ENCODE measurements around the gene LRMDA.
A peak's percentile ranks its signal among the peaks of the same experiment; 100 is the strongest.

LRMDA gene

DNA sequence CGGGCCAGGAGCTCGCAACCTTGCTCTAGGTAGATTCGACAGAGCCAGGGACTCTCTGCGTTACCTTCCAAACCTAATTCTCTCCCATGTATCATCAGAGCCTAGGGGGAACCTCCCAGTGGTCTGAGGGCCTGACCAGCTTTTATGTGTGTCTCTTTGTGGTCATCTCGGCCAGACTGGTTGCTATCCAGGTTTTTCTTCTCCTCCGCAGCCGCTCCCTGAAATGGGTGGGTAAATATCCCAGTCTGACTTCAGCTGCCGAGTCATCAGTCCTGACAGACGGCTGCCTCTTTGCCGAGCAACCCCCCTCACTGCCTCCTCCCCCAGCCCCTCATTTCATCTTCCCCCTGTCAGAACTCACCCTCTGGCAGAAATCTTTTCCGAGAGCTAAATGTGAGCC, 578.1 kb downstream of the LRMDA start:
- Histone ChIP-seq H3K36me3 (ENCODE audit: insufficient read depth, low read depth, low read length) (no peaks in the 10 kb centered on the region), H3K9me3 (ENCODE audit: insufficient read depth, low read depth, low read length) (no peaks in the 10 kb centered on the region), H3K27ac (ENCODE audit: low read length) (no peak overlapping the region), H3K9ac (ENCODE audit: low read depth, low read length) (peak overlapping the region; percentile 32; the same call in 1 of the 2 replicates), H3K4me3 (ENCODE audit: low read length) (no peak overlapping the region), H3K4me1 (ENCODE audit: insufficient read depth, low read length) (peaks cover 6% of the 10 kb centered on the region; the same call in 1 of the 2 replicates), H3K27me3 (ENCODE audit: insufficient read depth, low read length) (no peaks in the 10 kb centered on the region)

DNA sequence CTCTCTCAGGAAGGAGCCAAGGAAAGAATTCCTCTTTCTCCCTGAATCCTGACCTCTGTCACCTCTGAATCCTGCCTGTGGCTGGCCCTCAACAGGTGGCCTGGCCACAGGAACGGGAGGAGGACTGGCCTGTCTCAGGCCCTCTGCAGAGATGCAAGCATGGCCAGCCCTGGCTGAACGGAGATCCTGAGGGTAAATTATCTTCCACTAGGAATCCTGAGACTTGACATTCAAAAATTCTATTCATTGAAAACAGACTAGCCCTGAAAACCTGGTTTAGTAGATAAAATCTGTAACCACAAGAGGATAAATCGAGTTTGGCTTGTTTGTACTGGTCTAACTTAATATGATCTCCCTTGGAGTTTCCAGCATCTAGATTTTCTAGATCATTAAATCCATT, 579.3 kb downstream of the LRMDA start:
- Histone ChIP-seq H3K4me1 (ENCODE audit: insufficient read depth, low read length) (peaks cover 6% of the 10 kb centered on the region; the same call in 1 of the 2 replicates), H3K27ac (ENCODE audit: low read length) (no peak overlapping the region), H3K9ac (ENCODE audit: low read depth, low read length) (no peak overlapping the region), H3K4me3 (ENCODE audit: low read length) (no peak overlapping the region), H3K36me3 (ENCODE audit: insufficient read depth, low read depth, low read length) (no peaks in the 10 kb centered on the region), H3K27me3 (ENCODE audit: insufficient read depth, low read length) (no peaks in the 10 kb centered on the region), H3K9me3 (ENCODE audit: insufficient read depth, low read depth, low read length) (no peaks in the 10 kb centered on the region)

DNA sequence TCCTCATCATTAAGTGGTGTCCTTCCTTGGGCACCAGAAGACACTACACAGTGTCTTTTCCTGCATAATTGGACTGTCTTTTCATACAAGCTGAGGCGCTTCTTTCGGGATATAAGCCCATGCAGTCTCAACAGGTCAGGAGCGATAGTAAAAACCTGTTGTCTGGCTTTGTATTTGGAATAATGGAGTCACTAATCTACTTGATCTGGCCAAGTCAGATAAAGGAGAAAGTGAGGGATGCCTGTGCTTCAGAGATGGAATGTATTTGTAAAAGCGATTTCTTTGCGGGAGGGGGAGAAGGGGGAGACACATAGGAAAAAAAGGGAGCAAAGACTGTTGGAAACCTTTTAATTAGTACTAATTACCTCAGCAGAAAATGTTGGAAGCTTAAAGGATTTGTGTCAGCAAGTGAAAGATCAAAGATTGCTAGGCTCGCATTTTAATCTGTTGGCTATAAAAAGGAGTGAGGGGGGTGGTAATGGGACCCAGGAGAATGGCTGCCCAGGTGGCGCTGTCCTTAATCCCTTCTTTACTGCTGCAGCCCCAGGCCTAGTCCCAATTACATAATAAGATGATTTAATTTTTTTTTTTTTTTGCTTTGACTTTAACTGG, 581.4 kb downstream of the LRMDA start:
- Histone ChIP-seq H3K27me3 (ENCODE audit: insufficient read depth, low read length) (no peaks in the 10 kb centered on the region), H3K4me1 (ENCODE audit: insufficient read depth, low read length) (peaks cover 6% of the 10 kb centered on the region; the same call in 1 of the 2 replicates)

DNA sequence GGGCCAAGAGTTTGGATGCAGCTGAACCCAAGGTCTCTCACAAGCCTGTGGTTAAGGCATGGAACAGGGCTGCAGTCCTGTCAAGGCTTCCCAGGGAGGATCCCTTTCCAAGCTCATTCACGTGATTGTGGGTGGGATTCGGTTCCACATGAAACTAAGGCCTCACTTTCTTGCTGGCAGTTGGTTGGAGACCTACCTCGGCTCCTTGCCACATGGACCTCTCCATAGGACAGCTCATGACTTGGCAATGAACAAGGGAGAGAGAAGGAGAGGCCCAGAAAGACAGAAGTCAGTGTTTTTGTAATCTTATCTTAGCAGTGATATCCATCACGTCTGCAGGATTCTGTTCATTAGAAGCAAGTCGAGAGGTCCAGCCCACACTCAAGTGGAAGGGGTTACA, 583.8 kb downstream of the LRMDA start:
- Histone ChIP-seq H3K27ac (ENCODE audit: low read length) (no peak overlapping the region), H3K27me3 (ENCODE audit: insufficient read depth, low read length) (no peaks in the 10 kb centered on the region), H3K36me3 (ENCODE audit: insufficient read depth, low read depth, low read length) (no peaks in the 10 kb centered on the region), H3K9me3 (ENCODE audit: insufficient read depth, low read depth, low read length) (no peaks in the 10 kb centered on the region), H3K9ac (ENCODE audit: low read depth, low read length) (no peak overlapping the region), H3K4me1 (ENCODE audit: insufficient read depth, low read length) (peaks cover 2% of the 10 kb centered on the region; the same call in 1 of the 2 replicates), H3K4me3 (ENCODE audit: low read length) (no peak overlapping the region)

More for the DNA sequence above, 581.4 kb downstream of the LRMDA start:
- no peak overlapping the region for H3K4me3 ChIP-seq (ENCODE audit: low read length)
- H3K36me3 ChIP-seq (ENCODE audit: insufficient read depth, low read depth, low read length), result no peaks in the 10 kb centered on the region
- H3K27ac ChIP-seq (ENCODE audit: low read length), result no peak overlapping the region
- H3K9me3 ChIP-seq (ENCODE audit: insufficient read depth, low read depth, low read length), result no peaks in the 10 kb centered on the region
- H3K9ac ChIP-seq (ENCODE audit: low read depth, low read length), result no peak overlapping the region

DNA sequence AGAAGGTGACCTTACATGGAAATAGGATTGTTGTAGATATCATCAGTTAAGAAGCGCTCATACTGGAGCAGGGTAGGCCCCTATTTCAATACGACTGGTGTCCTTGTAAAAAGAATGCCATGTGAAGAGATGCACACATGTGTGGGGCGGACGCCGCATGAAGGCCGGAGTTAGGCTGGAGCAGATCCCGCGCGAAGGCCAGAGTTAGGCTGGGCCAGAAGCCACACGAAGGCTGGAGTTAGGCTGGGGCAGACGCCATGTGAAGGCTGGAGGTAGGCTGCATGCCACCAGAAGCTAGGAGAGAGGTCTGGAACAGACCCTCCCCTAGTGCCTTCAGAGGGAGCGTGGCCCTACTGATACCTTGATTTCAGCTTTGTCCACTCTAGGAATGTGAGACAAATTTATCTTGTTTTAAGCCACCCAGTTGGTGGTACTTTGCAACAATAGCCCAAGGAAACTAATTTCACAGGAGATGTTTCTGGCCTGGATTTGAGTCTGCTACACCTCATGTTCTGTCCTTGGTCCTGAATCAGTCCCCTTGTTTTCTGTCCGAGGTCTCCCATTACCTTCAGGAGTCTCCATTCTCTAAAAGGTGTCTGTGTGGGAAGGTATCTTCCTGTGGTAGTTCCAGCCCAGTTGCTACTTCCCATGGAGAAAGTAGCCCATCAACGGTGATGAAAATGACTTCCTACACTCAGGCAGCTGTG, 585.8 kb downstream of the LRMDA start:
- Histone ChIP-seq H3K9me3 (ENCODE audit: insufficient read depth, low read depth, low read length) (no peaks in the 10 kb centered on the region), H3K4me3 (ENCODE audit: low read length) (no peak overlapping the region), H3K27me3 (ENCODE audit: insufficient read depth, low read length) (no peaks in the 10 kb centered on the region), H3K27ac (ENCODE audit: low read length) (no peak overlapping the region), H3K9ac (ENCODE audit: low read depth, low read length) (no peak overlapping the region), H3K36me3 (ENCODE audit: insufficient read depth, low read depth, low read length) (no peaks in the 10 kb centered on the region), H3K4me1 (ENCODE audit: insufficient read depth, low read length) (peaks cover 2% of the 10 kb centered on the region; the same call in 1 of the 2 replicates)

DNA sequence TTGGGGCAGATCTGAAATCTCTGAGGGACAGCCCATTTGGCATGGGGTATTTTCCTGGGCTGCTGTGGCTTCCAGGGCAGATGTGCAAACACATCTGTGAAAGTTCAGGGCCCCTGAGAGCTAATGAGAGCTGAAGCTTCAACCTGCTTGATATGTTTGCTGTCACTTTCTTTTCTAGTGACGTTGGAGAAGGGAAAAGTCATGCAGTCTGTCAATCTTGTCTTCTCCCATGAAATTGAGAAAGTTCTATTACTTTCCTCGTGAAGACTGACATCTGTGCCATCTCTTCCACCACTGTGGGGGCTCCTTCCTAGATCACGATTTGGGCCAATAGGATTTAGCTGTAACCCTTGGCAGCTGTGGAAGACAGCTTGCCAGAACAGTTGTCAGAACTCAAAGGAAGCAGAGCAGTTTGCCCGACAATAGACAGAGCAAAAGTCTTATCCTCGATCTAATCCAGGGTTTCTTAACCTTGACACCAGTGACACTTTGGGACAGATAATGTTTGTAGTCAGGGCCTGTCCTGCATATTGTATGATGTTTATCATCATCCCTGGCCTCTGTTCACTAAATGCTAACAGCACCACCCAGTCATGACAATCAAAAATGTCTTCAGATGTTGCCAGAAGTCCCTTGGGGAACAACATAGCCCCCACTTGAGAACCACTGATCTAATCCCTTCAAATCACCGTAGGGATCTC, 586.5 kb downstream of the LRMDA start:
- no peak overlapping the region for H3K9ac ChIP-seq (ENCODE audit: low read depth, low read length)
- H3K27me3 ChIP-seq (ENCODE audit: insufficient read depth, low read length), result no peaks in the 10 kb centered on the region
- no peak overlapping the region for H3K27ac ChIP-seq (ENCODE audit: low read length)
- H3K36me3 ChIP-seq (ENCODE audit: insufficient read depth, low read depth, low read length), result no peaks in the 10 kb centered on the region
- peaks cover 2% of the 10 kb centered on the region; the same call in 1 of the 2 replicates for H3K4me1 ChIP-seq (ENCODE audit: insufficient read depth, low read length)
- no peaks in the 10 kb centered on the region for H3K9me3 ChIP-seq (ENCODE audit: insufficient read depth, low read depth, low read length)
- no peak overlapping the region for H3K4me3 ChIP-seq (ENCODE audit: low read length)

DNA sequence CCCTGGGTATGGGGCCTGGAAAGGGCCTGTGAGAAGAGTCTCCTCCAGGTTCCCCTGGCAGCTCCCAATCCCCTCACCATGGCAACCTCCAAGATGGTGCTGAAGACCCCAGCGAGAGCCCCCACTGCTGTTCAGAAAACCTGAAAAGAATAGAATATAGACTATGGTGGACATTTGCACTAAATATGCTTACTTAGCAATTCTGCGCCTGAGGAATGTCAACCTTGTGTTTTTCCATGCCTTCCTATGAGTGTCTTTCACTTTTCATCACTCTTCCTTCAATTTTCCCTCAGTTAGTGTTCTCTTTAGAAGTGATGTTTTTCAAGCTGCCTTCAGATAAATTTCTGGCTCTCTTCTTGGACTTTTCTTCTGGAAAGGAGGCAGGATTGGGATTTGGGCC, 589.2 kb downstream of the LRMDA start:
- Histone ChIP-seq H3K27me3 (ENCODE audit: insufficient read depth, low read length) (no peaks in the 10 kb centered on the region), H3K9me3 (ENCODE audit: insufficient read depth, low read depth, low read length) (no peaks in the 10 kb centered on the region), H3K4me3 (ENCODE audit: low read length) (no peak overlapping the region), H3K4me1 (ENCODE audit: insufficient read depth, low read length) (no peaks in the 10 kb centered on the region), H3K36me3 (ENCODE audit: insufficient read depth, low read depth, low read length) (no peaks in the 10 kb centered on the region), H3K27ac (ENCODE audit: low read length) (no peak overlapping the region), H3K9ac (ENCODE audit: low read depth, low read length) (no peak overlapping the region)

DNA sequence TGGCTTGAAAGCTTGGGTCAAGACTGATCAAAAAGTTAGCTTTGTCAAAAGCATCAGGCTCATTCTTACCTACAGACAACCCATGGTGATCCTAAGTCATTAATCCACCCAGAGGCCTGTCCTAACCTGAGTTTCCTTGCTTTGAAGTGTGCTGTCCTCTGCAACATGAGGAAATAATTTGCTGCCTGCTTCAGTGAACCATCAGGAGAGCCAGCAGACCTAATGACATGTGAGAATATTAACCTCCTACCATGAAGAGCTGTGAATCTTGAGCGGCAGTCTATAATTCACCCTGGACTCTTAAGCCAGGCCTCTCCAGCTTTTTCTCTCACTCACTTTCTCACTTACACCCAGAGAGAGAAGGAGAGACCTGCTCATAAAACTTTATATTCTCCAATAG, 590.0 kb downstream of the LRMDA start:
- Histone ChIP-seq H3K4me3 (ENCODE audit: low read length) (no peak overlapping the region), H3K36me3 (ENCODE audit: insufficient read depth, low read depth, low read length) (no peaks in the 10 kb centered on the region), H3K27ac (ENCODE audit: low read length) (no peak overlapping the region), H3K9ac (ENCODE audit: low read depth, low read length) (no peak overlapping the region), H3K27me3 (ENCODE audit: insufficient read depth, low read length) (no peaks in the 10 kb centered on the region), H3K9me3 (ENCODE audit: insufficient read depth, low read depth, low read length) (no peaks in the 10 kb centered on the region), H3K4me1 (ENCODE audit: insufficient read depth, low read length) (no peaks in the 10 kb centered on the region)

DNA sequence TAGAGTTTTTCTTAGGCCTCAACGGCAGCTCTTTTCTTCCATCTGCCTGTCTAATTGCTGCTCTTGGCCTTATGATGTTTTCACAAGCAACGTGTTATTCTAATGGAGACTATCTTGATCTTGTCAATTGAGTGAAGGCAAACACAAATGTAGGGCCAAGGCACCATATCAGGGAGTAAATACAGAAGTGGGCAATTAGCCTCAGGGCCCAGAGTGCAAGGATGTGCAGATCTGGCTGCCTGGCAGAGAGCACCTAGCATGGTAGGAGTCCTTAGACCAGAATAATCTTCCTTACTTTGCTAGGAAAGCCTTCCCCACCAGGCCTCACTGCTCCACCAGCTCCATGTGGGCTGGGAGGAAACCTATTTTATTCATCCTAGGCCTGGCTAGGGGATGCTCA, 590.9 kb downstream of the LRMDA start:
- Histone ChIP-seq H3K9ac (ENCODE audit: low read depth, low read length) (no peak overlapping the region), H3K36me3 (ENCODE audit: insufficient read depth, low read depth, low read length) (no peaks in the 10 kb centered on the region), H3K9me3 (ENCODE audit: insufficient read depth, low read depth, low read length) (no peaks in the 10 kb centered on the region), H3K27ac (ENCODE audit: low read length) (no peak overlapping the region), H3K27me3 (ENCODE audit: insufficient read depth, low read length) (no peaks in the 10 kb centered on the region), H3K4me1 (ENCODE audit: insufficient read depth, low read length) (no peaks in the 10 kb centered on the region), H3K4me3 (ENCODE audit: low read length) (no peak overlapping the region)

DNA sequence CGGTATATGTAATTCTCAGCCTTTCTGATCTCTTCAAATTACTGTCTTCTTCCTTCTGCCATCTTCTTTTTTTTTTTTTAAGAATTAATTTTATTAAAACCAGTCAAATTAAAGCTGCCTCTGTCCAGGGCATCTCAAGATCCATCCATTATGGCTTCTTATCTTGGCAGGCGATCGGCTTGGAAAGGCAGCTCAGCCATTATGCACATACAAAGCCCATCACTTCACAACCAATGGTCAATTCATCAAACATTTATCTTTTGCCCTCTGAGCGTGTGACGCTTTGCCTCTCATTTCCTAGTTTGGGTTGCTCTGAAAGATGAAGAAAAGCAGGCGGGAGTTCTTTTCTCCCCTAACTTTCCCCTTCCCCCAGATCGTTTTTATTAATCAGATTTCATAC, 591.6 kb downstream of the LRMDA start:
- no peaks in the 10 kb centered on the region for H3K27me3 ChIP-seq (ENCODE audit: insufficient read depth, low read length)
- no peaks in the 10 kb centered on the region for H3K4me1 ChIP-seq (ENCODE audit: insufficient read depth, low read length)
- H3K9ac ChIP-seq (ENCODE audit: low read depth, low read length), result no peak overlapping the region
- H3K36me3 ChIP-seq (ENCODE audit: insufficient read depth, low read depth, low read length), result no peaks in the 10 kb centered on the region
- H3K9me3 ChIP-seq (ENCODE audit: insufficient read depth, low read depth, low read length), result no peaks in the 10 kb centered on the region
- no peak overlapping the region for H3K4me3 ChIP-seq (ENCODE audit: low read length)
- no peak overlapping the region for H3K27ac ChIP-seq (ENCODE audit: low read length)

DNA sequence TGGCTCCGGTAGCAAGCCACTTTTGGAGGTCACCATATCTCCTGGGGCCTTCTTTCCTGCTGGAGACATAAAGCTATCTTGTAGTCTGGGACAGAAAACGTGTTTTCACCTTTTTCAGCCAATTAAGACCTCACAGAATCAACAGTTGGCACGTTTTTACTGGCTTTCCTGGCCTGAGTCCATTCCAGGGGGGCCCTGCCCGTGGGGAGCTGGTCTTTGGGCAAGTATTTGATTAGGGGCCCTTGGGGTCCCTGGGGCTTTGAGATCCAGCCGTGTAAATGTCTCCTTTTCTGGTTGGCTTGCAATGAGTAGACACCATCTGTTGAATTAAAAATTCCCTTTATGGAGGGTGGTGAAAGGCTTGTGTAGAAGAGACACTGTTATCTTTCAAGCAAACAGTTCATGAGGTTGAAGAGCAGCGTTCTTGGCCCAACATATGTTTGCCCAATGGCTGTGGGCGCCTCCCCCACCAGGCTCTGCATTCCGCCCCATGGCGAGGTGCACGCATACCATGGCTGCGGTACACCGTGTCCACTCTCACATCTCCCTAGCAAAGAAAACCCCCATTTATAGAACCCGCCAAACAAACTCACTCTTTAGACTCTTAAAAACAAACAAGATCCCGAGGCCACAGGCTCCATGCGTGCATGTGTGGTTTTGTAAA, 593.2 kb downstream of the LRMDA start:
- H3K27me3 ChIP-seq (ENCODE audit: insufficient read depth, low read length), result no peaks in the 10 kb centered on the region
- H3K9me3 ChIP-seq (ENCODE audit: insufficient read depth, low read depth, low read length), result no peaks in the 10 kb centered on the region

More for the DNA sequence above, 593.2 kb downstream of the LRMDA start:
- Histone ChIP-seq H3K4me3 (ENCODE audit: low read length) (no peak overlapping the region), H3K4me1 (ENCODE audit: insufficient read depth, low read length) (no peaks in the 10 kb centered on the region), H3K27ac (ENCODE audit: low read length) (no peak overlapping the region), H3K36me3 (ENCODE audit: insufficient read depth, low read depth, low read length) (no peaks in the 10 kb centered on the region), H3K9ac (ENCODE audit: low read depth, low read length) (no peak overlapping the region)

Measured in iPS-20b (cell line).